Esophagus muscularis mucosa (tissue), 4 donors: Measurements from ENCODE around the gene LRRC39.

Source experiments
- CTCF ChIP-seq, 3 experiments: fragments of 200-600 bp in 2 of 3; fragments of 450-650 bp in 1 of 3; sonication (generic) in 2 of 3; IDR thresholded peaks; one replicate each; pipeline ENCODE4 v1.5.1; 2017 to 2019; ENCODE audit warnings: antibody characterized with exemption in 3 of 3, mild to moderate bottlenecking in 2 of 3, moderate library complexity in 1 of 3
- EP300 ChIP-seq: sonication (generic); formaldehyde crosslinking; IDR thresholded peaks from one replicate; pipeline ENCODE4 v1.6.1; 2017; ENCODE audit warnings: antibody characterized with exemption
- POLR2A ChIP-seq: fragments of 450-650 bp; IDR thresholded peaks from one replicate; pipeline ENCODE4 v1.6.1; 2017; ENCODE audit warnings: antibody characterized with exemption, moderate library complexity, mild to moderate bottlenecking, low read depth
- POLR2AphosphoS5 ChIP-seq, 2 donors: sonication (generic); formaldehyde crosslinking; IDR thresholded peaks; one replicate each; pipeline ENCODE4 v1.6.1; 2017; ENCODE audit warnings: antibody characterized with exemption in 2 of 2

DNA sequence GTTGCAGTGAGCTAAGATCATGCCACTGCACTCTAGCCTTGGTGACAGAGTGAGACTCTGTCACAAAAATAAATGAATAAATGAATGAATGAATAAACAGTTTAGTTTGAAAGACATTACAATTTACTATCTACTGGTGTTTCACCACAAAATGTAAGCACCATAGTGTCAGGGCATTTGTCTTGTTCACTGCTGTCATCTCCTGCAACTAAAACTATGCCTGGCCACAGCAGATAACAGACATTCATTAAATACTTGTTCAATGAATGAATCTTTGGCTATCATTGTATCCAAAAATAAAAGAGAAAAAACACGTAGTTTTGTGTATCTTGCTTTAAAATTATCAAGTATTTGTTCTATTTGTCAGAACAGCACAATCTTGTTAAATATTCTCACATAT, 77.9 kb downstream of the LRRC39 start:
- TF ChIP-seq CTCF (IDR thresholded peaks at IDR 0.05), result no peak
- no peak for TF ChIP-seq POLR2A
- TF ChIP-seq POLR2AphosphoS5 (IDR thresholded peaks at IDR 0.05), result no peak
- TF ChIP-seq EP300, result no peak
